ENCODE data around the gene CAVIN2.

The CAVIN2 gene

GRCh38 chr2:191863988-191864387 lies 17.1 kb upstream of the CAVIN2 start:
- no peak for DNase-seq

DNA sequence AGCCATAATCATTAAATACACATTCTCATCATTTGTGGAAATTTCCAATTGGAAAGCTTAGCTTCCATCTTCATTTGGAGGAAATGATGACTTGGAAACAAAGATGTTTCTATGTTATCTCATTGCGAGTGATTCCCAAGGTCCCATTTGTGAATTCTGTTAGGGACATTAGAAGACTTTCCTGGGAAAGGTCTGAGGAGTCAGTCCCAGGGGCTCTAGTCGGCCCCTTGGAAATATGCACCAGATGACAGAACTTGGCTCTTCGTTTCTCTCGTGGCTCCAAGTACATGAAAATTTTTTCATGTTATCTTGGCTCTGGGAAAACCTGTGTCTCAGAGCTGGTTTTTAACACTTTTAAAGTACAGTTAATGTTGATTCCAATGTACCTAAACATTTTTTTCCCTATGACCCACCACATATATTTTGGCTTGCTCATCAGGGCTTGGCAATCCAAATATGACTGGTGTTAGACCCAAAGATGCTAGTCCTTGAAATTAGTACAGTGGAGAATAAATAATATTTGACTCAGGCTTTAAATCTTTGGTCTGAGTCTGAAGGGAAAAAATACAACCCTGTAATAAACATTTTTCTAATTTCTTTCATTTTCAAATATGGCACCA lies 15.4 kb upstream of the CAVIN2 start:
- DNase-seq, result no peak

GRCh38 chr2:191860760-191861466 lies 14.0 kb upstream of the CAVIN2 start:
- DNase-seq, result no peak

- no peak for DNase-seq
Observed at GRCh38 chr2:191859681-191860080, 12.8 kb upstream of the CAVIN2 start.

GRCh38 chr2:191857886-191858285 lies 11.0 kb upstream of the CAVIN2 start:
- no peak for DNase-seq

DNA sequence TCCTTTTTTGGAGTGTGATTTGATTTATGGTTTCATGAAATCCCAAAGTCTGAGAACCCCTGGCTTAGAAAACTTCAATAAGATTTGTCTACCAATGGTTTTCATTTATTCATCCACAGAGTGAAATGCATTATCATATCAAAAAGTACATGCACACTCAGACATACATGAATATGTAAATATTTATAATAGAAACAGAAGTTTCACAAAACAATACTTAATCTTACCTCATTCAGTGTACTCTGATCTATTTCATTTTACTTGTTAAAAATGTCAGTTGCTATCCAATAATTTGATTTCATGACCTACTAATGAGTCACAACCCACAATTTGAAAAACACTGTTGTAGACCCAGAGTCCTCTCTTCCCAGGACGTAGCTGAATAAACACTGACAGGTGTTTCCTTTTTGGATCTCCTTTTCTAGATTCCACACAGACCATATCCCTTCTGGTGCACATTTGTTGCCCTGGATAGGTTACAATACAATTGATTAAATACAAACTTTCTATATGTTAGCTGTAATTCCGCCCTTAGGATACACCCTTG lies 10.4 kb upstream of the CAVIN2 start:
- no peak for DNase-seq

GRCh38 chr2:191856111-191856876 lies 9.4 kb upstream of the CAVIN2 start:
- no peak for DNase-seq

DNA sequence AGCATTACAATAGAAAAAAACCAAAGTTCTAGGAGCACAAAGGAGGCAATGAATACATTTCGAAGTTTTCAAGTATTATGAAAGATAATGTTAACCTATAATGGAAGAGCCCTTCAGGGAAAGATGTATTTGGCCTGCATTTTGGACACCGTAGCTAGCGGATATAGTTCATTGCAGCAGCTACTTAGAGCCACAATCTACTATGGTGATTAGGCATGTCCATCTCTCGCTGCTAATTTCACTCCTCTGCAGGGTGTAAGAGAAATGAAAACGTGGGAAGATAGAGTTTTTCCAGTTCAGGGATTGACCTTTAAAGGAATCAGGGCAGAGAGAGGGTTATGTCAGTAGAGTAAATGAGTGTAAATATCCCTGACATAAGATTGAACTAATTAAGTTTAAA lies 8.5 kb upstream of the CAVIN2 start:
- DNase-seq, result no peak

GRCh38 chr2:191854382-191855372 lies 7.8 kb upstream of the CAVIN2 start:
- no peak for DNase-seq

DNA sequence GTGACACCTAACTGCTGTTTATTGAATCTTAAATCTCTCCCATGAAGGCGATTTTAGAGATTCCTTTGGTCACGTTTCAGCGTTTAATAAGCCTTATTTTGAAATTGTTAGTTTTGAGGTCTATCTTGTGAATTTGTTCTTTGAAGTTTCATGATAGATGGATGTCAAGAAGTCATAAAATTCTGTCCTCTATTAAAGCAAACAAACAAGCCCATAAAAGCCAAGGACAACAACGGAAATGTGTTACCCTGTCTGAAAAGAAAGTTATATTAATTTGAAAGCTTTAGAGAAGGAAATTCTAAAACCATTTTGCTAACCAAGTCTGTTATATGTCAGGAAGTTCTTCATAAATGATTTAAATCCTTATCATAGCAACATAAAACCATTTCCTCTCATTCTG lies 7.0 kb upstream of the CAVIN2 start:
- no peak for DNase-seq

DNA sequence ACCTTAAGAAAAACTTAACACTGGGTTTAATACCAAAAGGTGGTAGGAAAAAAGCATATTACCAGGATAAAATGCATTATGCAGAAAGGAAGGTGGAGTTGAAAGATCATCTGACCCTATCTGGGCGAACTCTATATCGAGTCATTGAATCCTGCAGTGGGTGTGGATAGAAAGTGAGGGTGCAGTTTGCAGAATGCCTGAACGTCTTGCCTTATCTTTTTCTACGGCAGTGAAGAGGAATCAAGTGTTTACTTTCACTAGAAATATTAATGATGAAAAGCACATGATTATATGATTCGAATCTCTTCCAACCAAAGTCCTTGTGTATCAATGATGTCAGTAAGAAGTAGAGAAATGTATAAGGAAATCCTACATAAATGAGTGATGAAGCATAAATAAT lies 4.3 kb upstream of the CAVIN2 start:
- no peak for DNase-seq

- DNase-seq, result no peak
Observed at GRCh38 chr2:191848771-191849767, 2.2 kb upstream of the CAVIN2 start.

GRCh38 chr2:191847764-191848163 lies 876 bp upstream of the CAVIN2 start:
- DNase-seq, result no peak

GRCh38 chr2:191845876-191846514 lies 893 bp downstream of the CAVIN2 start:
- DNase-seq, result no peak

GRCh38 chr2:191845248-191845715 lies 1.6 kb downstream of the CAVIN2 start:
- DNase-seq, result no peak

DNA sequence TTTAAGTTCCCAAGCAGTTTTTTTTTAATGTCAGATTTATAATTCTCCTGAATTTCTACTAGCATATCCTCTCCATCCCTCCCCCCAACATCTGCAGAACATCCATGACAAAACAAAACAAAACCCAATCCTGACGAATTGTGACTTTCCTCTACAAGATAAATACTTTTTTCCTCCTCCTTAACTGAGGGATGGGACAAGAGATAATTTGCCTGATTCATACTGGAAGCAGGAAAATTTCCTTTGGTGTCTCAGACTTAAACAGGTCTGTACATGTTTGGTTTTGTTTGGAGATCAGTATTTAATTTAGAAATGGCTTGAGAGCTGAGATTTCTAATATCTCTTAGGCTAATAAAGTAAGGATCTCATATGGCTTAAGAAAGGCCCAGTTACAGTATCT lies 2.2 kb downstream of the CAVIN2 start:
- DNase-seq, result no peak

GRCh38 chr2:191840921-191841320 lies 6.0 kb downstream of the CAVIN2 start:
- no peak for DNase-seq

GRCh38 chr2:191839918-191840804 lies 6.7 kb downstream of the CAVIN2 start:
- no peak for DNase-seq

DNA sequence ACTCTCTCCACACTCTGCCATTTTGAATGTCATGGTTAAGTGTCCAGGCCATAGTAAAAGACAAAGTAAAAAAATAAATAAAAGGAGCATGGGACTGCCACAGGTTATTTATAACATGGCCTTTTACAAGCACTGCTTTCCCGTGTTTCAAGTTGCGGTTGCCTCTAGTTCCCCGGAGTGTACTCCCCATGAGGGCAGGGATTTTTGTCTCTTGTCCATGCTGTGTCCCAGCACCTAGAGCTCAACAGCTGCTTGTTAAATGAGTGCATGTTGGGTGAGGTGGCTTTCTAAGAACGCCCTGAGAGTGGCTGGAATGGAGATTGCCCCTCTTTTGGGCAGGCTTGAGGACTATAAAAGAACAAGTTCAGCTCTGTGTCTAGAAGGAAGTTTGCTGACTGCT lies 8.4 kb downstream of the CAVIN2 start:
- DNase-seq, result no peak

Data from COR-L47 (cell line).